GM10266 (cell line): ENCODE data around the gene STAT6.

Experiments used
- DNase-seq: peaks from one replicate; pipeline ENCODE4 v3.0.0; 2012; ENCODE audit errors: extremely low spot score
- TF ChIP-seq, protein P1 (sequence below): IDR thresholded peaks from 2 replicates; pipeline ENCODE4 v1.5.1; 2012; ENCODE audit warnings: mild to moderate bottlenecking, low read depth; ENCODE audit not compliant: control insufficient read depth, insufficient read depth; ENCODE audit errors: missing control alignments

The STAT6 gene

GRCh38 chr12:57157588-57158173 is 46.5 kb upstream of the STAT6 start:
- DNase-seq: no peak
- TF ChIP-seq, protein P1, sequence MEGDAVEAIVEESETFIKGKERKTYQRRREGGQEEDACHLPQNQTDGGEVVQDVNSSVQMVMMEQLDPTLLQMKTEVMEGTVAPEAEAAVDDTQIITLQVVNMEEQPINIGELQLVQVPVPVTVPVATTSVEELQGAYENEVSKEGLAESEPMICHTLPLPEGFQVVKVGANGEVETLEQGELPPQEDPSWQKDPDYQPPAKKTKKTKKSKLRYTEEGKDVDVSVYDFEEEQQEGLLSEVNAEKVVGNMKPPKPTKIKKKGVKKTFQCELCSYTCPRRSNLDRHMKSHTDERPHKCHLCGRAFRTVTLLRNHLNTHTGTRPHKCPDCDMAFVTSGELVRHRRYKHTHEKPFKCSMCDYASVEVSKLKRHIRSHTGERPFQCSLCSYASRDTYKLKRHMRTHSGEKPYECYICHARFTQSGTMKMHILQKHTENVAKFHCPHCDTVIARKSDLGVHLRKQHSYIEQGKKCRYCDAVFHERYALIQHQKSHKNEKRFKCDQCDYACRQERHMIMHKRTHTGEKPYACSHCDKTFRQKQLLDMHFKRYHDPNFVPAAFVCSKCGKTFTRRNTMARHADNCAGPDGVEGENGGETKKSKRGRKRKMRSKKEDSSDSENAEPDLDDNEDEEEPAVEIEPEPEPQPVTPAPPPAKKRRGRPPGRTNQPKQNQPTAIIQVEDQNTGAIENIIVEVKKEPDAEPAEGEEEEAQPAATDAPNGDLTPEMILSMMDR: no peak

DNA sequence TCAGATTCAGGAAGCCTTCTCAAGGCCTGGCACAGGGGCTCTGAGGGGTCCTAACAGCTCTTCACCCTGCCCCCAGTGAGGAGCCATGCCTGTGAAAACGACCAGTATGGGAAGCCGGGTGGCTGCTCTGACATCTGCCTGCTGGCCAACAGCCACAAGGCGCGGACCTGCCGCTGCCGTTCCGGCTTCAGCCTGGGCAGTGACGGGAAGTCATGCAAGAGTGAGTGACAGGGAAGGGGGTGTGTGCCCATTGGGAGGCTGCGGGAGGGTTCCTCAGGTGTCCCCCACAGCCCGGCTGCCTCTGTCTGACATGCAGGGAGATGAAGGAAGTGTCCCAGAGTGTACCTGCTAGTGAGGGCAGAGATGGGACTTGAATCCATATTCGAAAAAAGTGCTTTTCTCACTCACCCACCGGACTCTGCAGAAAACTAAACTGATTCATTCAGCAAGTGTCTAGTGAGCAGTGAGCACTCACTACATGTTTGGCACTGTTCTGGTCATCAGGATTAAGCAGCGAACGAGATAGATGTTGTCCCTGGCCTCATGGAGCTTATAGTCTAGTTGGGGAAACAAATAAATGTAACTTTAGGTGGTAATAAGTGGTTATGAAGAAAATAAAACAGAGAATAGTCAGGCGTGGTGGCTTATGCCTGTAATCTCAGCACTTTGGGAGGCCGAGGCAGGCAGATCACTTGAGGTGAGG is 45.7 kb upstream of the STAT6 start:
- TF ChIP-seq, protein P1: no peak
- no peak for DNase-seq

DNA sequence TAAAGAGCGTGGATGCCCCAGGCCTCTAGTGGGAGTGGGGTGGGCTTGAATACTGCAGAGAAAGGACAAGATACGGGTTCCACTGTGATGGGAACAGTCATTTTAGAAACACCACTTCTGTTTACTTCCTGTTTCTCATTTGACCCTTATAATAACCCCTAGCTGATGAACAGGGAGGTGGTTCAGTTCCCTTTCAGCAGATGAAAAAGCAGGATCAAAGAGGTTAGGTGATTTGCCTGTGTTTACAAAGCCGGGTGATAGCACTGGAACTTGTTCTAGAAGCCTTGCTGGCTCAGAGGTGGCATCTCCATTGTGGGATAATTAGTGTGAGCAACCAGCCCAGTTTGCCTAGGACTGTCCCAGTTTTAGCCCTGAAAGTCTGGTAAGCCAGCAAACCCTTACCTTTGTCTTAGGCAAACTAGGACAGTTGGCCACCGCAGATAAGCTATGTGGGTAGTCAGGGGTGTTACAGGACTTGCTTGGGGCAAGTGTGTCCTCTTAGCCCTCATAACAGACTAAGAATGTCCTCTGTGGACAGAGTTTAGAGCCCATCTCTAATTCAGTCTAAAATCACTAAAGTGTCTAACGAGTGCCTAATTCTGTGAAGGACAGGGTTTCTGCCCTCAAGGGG is 43.8 kb upstream of the STAT6 start:
- TF ChIP-seq, protein P1: no peak
- no peak for DNase-seq

GRCh38 chr12:57154076-57154475 is 42.9 kb upstream of the STAT6 start:
- TF ChIP-seq, protein P1: no peak
- DNase-seq: no peak

DNA sequence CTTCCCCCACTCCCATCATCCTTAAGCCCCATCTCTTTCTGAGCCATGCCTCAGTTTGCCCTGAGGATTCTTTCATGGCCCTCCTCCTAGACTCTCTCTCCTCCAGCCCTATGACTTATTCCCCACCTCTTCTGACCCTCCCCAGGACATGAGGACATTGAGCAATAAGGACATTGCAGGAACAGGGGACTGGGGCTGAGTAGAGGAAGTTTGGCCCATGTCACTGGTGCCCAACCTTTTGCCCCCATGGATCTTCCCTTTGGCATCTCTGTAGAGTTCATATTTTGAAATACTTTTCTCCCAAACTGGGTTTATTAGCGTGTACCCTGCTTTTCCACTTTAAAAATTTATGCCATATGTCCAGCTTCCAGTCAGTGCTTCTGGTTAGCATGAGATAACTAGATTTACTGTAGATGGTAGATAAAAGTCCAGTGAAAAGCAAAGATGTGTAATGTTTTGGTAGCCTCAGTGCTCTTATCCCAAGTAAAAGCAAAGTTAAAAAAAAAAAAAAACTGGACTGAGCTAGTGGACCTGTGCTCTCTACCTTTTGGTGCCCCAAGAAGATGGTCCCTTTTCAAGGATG is 42.3 kb upstream of the STAT6 start:
- TF ChIP-seq, protein P1: no peak
- DNase-seq: no peak

GRCh38 chr12:57152639-57153038 is 41.5 kb upstream of the STAT6 start:
- DNase-seq: no peak
- TF ChIP-seq, protein P1: no peak
